OCI-LY7 (cell line): ENCODE measurements around the gene PAQR6.

ENCODE experiments used
- EZH2phosphoT487 ChIP-seq: fragments of 200-600 bp; sonication (generic); IDR thresholded peaks from 2 replicates; pipeline ENCODE4 v1.6.1; 2018; ENCODE audit warnings: low read depth, borderline replicate concordance, mild to moderate bottlenecking, mixed run types, antibody characterized with exemption, low read length, moderate library complexity, mixed read lengths
- TF ChIP-seq, protein P1 (sequence below): fragments of 200-600 bp; sonication (generic); conservative IDR thresholded peaks from 2 replicates; pipeline ENCODE4 v1.5.1; 2014; ENCODE audit warnings: mild to moderate bottlenecking, antibody characterized with exemption, low read length, moderate library complexity, mixed read lengths

DNA sequence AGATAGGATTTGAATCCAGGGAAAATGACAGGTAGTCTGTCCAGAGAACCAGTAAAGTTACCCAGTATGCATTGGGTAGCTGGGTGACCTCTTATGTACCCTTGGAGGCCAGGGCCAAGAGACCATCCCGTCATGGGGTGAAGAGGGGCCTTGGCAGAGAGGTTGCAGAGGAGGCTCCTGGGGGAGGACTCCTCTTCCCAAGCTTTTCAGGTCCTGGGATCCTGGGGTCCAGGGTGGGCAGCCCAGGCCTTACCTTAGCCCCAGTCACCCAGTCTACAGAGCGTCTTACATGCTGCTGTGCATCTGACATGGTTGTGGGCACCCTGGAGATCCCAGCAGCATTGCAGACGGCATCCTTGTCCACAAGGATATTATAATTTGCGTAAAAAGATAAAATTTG, 21.1 kb downstream of the PAQR6 start:
- TF ChIP-seq, protein P1, sequence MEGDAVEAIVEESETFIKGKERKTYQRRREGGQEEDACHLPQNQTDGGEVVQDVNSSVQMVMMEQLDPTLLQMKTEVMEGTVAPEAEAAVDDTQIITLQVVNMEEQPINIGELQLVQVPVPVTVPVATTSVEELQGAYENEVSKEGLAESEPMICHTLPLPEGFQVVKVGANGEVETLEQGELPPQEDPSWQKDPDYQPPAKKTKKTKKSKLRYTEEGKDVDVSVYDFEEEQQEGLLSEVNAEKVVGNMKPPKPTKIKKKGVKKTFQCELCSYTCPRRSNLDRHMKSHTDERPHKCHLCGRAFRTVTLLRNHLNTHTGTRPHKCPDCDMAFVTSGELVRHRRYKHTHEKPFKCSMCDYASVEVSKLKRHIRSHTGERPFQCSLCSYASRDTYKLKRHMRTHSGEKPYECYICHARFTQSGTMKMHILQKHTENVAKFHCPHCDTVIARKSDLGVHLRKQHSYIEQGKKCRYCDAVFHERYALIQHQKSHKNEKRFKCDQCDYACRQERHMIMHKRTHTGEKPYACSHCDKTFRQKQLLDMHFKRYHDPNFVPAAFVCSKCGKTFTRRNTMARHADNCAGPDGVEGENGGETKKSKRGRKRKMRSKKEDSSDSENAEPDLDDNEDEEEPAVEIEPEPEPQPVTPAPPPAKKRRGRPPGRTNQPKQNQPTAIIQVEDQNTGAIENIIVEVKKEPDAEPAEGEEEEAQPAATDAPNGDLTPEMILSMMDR = no peak
- no peak for TF ChIP-seq EZH2phosphoT487
